HG03103 (cell line): ENCODE results near the gene IDE.
A peak's percentile ranks its signal among the peaks of the same experiment; 100 is the strongest.

Source experiments
- ATAC-seq: cut with Tn5 transposase; IDR thresholded peaks from one replicate; pipeline ENCODE4 v1.9.1; 2021; ENCODE audit warnings: low read depth; ENCODE audit not compliant: unreplicated experiment

The IDE gene

GRCh38 chr10:92569071-92569470 is 4.8 kb downstream of the IDE start:
- ATAC-seq = no peak

GRCh38 chr10:92567952-92568600 is 5.8 kb downstream of the IDE start:
- peak; percentile 70 for ATAC-seq

- ATAC-seq = no peak
Observed at GRCh38 chr10:92562424-92562823, 11.5 kb downstream of the IDE start.

- ATAC-seq = no peak
Observed at GRCh38 chr10:92559046-92559445, 14.8 kb downstream of the IDE start.

DNA sequence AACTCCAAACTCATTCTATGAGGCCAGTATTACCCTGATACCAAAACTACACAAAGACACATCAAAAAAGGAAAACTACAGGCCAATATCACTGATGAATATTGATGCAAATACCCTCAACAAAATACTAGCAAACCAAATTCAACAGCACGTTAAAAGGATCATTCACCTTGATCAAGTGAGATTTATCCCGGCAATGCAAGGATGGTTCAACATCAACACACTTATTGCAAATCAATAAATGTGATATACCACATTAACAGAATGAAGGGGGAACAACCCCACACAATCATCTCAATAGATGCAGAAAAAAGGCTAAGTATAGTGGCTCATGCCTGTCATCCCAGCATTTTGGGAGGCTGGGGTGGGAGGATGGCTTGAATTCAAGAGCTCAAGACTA is 19.9 kb downstream of the IDE start:
- ATAC-seq = no peak

- ATAC-seq = no peak
Observed at GRCh38 chr10:92552310-92552709, 21.6 kb downstream of the IDE start.

GRCh38 chr10:92550924-92551323 is 23.0 kb downstream of the IDE start:
- ATAC-seq = no peak

- no peak for ATAC-seq
Observed at GRCh38 chr10:92547676-92548075, 26.2 kb downstream of the IDE start.

DNA sequence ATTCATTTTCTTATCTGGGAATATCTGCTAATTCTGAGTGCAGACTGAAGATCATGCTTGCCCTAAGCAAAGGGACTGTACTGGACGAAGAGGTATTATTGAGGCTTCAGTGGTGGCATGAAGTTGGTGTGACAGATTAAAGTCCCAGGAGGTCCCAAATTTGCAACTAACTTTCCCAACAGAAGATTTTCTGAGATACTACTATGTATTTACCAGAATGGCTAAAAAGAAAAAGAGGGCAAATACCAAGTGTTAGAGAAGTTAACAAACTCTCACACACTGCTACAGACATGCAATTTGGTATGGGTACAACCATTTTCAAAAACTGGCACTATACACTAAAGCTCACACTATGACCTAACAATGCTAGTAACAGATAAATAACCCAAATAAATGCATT is 28.3 kb downstream of the IDE start:
- ATAC-seq = no peak

DNA sequence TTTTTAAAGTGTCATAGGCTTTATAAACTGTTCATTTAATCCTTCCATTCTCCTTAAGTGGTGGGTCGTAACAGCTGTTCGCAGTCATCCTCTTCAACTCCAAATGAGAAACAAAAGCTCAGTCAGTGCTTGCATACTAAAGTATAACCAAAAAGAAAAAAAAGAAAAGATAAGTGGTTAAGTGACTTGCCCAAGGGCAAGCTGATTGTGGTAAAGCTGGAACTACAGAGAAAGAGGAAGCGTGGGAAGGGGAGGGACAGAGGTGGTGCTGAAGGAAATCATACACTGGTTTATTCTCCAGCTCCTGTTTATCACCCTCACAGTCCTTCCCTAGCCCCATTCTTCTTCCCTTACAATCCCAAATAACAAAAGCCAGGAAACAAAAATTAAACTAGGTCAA is 29.6 kb downstream of the IDE start:
- no peak for ATAC-seq

DNA sequence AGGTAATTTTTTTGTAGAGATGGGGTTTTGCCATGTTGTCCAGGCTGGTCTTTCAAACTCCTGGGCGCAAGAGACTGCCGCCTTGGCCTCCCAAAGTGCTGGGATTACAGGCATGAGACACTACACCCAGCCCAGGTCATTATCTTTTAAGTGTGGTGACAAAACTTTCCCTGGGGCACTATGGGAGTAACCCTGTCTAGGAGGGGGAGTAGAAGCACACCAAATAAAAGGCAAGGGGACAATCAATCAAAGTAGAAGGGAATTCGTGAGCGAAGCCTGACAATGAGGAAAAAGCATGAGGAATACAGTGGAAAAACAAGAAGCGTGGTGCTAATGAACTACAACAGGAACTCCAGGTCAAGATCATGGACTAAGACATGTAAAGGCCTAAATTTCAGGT is 31.4 kb downstream of the IDE start:
- no peak for ATAC-seq

GRCh38 chr10:92541583-92541982 is 32.3 kb downstream of the IDE start:
- ATAC-seq = no peak

DNA sequence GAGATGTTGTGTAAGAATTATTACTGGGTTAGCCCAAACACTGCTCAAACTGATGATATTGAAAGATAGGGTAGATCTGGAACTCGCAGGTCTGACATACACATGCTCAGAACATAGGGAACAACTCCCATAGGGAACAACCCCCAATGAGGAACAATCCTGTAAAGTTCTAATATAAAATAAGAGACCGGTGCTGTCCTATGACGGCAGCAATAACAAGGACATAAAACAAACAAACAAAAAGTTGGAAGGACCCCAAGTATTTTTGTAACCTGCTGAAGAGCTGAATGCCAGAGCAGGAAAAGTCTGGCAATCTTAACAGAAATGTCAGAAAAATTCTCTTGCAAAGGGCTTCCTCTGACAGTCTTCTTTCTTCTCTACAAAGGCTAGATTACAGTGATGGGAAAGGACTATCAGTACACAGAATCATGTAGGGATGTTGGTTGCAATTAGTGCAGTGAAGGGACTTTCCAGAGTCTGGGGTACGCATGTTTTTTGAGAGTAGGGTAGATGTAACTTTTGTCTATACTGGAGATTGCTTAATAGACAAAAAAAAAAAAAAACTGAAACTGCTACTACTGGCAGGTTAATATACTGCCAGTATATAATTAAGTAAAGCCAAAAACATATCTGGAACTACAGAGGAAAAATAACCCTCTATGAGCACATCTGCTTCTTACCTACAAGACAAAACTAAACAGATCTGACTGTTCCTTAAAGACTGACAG is 35.5 kb downstream of the IDE start:
- ATAC-seq = no peak

DNA sequence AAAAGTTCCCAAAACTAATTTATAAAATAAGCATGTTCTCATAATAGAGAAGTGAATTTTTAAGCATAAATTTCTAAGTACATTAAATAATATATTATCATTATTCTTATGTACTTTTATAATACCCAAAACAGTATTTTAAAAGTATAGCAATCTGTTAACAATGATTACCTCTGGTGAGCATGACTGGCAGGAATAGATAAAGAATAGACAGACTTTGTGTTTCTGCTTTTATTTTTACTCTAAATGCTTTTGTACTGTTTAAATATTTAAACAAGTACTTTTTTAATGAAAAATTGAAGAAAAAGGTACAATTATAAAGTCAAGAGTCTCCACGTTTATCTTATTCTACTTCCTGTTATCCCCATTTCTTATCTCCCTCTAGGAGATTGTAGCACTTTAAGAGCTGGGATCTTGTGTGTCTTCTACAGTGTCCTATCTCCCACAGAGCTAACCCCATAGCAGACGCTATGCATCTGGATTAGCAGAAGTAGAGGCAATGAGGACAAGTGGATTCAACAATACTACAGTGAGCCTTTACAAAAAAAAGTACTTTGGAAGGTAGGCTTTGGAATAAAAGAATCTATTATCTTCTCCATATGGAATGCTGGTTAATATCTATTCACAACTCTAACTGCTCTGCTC is 42.9 kb downstream of the IDE start:
- no peak for ATAC-seq

DNA sequence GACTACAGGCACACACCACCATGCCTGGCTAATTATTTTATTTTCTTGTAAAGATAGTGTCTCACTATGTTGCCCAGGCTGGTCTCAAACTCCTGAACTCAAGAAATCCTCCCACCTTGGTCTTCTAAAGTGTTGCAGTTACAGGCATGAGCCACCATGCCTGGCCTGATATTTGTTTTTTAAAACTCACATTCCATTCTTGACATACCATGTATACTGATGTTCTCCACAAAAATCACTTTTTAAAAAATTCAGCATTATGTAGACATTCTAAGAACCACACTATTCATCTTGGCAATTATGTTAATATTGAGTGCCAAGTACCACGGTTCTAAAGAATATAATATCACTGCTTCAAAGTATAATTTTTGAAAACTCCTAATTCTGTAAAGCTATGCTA is 43.5 kb downstream of the IDE start:
- ATAC-seq = no peak

GRCh38 chr10:92527716-92528115 is 46.2 kb downstream of the IDE start:
- no peak for ATAC-seq

DNA sequence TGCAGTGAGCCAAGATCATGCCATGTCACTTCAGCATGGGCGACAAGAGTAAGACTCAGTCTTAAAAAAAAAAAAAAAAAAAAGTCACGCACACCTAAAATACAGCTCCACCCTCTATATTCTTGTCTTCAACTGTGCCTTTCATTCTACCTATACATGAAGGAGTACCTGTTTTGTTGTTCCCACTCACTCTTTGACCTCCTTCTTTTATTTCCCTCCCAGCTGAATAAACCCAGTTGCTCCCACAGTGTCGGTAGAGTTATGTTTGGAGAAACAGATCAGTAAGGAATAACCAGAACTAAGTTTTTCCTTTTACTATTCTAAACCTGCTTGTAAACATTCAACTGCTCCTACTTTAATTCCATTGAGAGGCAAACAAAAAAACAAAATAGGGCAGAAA is 50.3 kb downstream of the IDE start:
- no peak for ATAC-seq

- peak; percentile 76 for ATAC-seq
Observed at GRCh38 chr10:92517034-92517655, 56.7 kb downstream of the IDE start.

DNA sequence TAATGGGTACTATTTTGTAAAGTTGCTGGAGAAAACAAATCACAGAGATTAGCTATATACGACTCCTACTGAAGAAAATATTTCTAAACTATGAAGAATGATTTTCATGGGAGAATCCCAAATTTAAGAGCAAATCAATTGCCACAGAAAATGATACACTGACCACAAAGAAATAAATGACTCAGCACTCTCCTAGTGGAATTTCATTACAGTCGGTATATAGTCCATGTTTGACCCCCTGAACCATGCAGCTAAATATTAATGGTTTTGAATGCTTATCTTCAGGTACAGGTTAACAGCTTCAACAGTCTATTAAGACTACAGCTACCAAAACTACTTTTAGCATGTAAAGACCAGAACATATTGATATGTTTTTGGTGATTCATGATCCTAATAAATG is 65.0 kb downstream of the IDE start:
- ATAC-seq = no peak

GRCh38 chr10:92506336-92506735 is 67.6 kb downstream of the IDE start:
- no peak for ATAC-seq

- ATAC-seq = no peak
Observed at GRCh38 chr10:92505044-92505443, 68.8 kb downstream of the IDE start.
